ENCODE data around the gene TAF3.

The TAF3 gene

GRCh38 chr10:8044331-8044907 lies 226.1 kb downstream of the TAF3 start:
- DNase-seq (ENCODE audit: low read depth in 3 of 3, low spot score in 1 of 3): no peak

GRCh38 chr10:8044908-8045725 lies 226.8 kb downstream of the TAF3 start:
- DNase-seq (ENCODE audit: low read depth in 3 of 3, low spot score in 1 of 3): no peak

DNA sequence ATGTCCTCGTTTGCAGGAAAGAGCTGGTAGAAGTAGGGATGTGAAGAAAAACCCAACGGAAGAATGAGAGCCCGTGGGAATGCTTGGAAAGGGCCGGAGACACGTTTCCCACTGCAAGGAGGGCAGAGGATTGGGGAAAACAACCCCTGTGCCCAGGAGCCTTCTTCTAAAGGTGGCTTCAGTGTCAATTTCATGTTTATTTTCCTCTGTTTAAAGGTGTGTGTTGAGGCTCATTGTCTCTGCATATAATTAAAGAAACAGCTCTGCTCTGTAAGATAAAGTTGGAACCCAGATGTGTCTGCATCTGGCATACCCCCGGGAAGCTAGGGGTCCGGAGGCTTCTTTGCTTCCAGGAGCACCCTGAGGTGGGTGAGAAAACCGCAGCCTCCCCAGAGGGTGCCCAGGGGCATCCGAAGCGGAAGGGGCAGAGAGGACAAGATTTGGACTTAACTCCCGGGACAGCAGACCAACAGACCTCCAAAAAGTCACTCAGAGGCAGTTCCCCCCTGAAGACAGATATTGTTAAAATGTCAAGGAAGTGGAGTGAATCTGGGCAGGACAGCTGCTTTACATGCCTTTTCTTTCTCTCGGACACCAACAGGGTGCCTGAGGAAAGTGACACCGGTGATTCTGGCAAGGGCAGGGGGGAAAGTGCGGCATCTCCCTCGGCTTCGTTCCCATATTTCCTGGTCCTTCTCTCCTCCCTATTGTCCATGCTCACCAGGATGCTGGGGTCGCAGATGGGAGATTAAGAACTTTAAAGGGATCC lies 227.6 kb downstream of the TAF3 start:
- DNase-seq (ENCODE audit: low read depth in 3 of 3, low spot score in 1 of 3): no peak

DNA sequence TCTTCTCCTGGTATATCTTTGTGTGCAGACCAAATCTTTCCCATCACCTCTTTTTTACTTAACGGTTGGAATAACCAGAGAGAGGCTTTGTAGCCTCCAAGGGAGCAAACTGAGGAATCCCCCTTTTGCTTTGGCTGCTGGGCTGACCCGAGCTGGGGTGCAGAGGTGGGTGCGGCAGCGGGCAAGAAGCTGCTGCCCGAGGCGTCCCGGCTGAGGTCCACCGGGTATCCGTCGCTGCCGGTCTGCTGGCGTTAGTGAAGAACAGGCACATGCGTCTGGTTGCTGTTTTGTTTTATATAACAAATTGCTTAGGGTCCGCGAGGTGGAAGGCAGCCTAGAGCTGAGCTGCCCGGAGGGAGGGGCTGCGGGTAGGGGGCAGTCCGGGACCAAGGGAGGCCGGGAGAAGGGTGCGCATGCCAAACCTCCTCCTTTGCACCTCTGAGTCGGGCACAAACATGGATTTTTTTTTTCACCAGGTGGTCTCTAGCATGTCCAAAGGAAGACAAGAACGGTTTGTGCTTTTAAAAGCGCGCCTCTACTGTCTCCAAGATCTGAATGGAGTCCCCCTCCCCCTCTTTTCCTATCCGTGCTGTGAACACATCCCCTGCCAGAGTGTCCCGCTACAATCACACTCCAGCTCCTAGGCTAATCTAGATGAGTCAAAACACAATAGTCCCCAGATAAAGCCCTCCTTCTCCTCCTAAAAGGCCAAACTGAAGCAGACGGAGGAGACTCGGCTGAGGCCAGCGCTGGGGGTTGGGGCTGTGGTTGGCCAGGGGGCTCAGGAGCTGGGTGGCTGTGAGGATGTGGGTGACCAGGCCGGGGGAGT lies 229.4 kb downstream of the TAF3 start:
- no peak for DNase-seq (ENCODE audit: low read depth in 3 of 3, low spot score in 1 of 3)

DNA sequence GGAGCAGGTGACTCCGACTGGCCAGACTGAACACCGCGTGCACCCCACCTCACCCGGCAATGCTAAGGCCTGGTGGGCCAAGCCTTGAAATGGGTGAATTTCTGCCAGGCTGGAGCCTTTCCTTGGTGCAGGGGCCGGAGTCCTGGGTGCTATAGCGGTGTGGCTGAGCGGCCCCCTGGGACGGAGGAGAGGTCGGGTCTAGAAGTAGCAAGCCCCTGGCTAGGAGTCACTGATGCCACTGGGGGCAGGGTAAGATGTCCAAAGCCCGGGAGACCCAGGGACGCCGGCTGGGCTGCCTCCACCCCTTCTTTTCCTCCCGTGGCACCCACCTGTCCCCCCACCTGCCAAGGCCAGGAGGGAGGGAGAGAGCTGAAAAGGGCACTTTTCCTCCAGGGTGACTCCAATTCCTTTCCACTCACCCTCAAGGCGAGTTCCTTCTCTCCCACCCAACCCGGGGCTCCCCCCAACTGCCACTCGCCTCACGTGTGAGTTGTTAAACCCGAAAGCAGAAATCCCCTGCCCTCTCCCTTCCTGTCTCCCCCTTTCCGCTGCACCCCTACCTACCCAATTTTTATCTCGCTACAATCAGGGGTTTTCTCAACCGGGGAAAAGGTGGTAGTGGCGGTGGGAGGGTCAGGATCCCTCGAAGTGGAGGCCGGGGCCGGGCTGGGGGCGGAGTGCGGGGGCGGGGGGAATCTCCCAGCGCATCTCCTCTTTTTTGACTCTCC lies 230.1 kb downstream of the TAF3 start:
- DNase-seq (ENCODE audit: low read depth in 3 of 3, low spot score in 1 of 3): no peak

- no peak for DNase-seq (ENCODE audit: low read depth in 3 of 3, low spot score in 1 of 3)
These were observed 230.9 kb downstream of the TAF3 start for GRCh38 chr10:8049045-8049864.

DNA sequence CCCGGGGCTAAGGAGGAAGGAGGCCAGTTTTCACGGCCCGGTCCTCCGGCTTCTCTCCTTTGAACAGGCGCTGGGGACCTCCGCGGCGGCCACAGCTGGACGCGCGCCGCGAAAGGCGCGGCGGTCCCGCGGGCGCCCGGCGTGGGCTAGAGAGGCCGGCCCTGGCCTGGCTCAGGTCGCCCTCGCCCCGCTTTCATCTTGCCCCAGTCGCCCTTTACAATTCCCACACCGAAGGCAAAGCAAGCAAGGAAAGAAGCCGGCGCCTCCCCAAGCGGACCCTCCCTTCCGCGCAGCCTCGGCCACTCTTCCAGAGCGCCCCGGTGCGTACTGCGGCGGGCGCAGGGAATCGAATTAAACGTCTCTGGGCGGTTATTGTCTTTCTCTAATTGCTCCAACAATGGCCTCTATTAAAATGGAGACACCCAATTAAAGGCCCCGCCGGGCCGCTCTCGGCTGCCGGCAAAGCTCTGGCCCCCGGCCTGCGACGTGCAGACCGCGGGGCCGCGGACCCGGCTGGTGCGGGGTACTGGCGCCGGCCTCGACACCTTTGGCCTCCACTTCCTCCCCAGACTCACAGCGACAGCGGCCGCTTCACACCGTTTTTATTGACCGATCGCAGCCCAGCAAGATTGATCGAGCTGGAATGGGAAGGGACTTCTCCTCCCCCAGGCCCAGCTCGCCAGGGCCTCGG lies 231.7 kb downstream of the TAF3 start:
- DNase-seq (ENCODE audit: low read depth in 3 of 3, low spot score in 1 of 3): no peak

DNA sequence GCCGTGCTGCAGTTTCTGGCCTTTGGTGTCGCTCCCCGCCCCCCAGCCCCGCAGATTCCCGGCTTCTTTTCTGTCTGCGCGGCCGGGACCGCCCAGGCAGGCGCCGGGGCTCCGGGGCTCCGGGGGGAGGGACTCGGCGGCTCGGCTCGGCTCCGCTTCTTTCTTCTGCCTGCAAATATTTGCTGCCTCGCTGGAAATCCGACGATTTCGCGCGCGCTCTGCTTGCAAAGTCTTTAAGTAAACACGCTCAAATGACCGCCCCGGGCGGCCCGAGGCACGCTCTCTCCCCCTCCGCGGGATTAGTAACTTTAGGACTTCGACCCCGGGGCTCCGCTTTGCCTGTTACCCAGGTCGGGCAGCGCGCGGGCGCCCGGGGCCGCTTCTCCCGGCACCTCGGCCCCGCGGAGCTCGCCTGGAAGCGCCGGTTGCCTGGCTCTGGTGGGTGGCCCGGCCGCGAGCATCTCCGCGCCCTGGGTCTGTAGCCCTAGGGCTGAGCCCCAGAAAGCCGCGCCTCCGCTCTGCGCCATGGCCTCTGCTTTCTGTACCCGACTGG lies 232.3 kb downstream of the TAF3 start:
- DNase-seq (ENCODE audit: low read depth in 3 of 3, low spot score in 1 of 3): no peak

DNA sequence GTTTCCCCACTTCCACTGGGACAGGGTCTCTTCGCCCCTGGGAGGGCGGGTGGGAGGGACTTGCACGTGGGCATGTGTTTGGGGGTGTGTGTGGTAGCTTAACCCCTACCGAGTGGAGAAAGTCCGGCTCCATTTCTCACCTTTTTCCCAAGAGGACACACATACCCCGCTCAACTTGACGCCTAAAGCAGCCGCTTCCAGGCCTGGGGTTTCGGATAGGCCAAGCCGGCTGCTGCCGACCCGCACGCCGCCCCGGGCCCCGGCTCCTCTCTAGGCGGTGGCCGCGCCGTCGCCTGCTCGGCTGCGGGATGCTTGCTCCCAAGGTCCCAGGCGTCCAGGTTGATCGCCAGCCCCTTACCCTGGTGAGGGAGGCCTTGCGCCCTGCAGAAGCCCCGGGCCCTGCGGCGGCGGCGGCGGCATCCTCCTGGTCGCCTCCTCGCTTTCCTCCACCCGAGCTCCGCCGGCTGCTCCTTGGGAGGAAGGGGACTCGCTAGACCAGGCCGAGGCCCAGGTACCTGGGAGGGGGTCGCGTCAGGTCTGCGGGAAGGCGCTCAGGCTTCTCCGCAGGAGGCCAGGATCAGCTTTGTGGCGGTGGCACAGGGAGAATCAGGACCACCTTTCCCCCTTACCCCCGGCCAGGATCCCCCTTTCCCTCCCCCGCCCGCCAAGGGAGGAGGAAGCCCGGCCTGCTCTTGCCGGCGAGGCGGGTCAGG lies 233.0 kb downstream of the TAF3 start:
- DNase-seq (ENCODE audit: low read depth in 3 of 3, low spot score in 1 of 3): no peak

DNA sequence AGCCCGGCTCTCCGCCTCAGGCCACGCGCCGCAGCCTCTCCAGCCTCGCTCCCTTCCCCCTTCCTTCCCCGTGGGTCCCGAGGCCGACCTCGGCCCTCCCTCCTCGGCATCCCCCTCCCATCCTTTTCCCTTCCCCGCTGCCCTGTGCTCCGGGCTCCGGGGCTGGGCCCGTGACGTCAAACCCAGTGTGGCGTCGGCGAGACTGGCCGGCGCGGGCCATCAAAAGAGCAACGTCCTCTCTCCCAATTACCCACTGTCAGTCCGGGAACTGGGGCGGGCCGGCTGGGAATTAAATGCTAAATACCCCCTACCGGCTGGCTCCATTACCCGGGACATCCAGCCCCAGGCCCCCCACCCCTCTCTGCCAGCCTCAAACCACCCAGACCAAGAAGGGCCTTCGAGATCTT lies 233.5 kb downstream of the TAF3 start:
- DNase-seq (ENCODE audit: low read depth in 3 of 3, low spot score in 1 of 3): no peak

DNA sequence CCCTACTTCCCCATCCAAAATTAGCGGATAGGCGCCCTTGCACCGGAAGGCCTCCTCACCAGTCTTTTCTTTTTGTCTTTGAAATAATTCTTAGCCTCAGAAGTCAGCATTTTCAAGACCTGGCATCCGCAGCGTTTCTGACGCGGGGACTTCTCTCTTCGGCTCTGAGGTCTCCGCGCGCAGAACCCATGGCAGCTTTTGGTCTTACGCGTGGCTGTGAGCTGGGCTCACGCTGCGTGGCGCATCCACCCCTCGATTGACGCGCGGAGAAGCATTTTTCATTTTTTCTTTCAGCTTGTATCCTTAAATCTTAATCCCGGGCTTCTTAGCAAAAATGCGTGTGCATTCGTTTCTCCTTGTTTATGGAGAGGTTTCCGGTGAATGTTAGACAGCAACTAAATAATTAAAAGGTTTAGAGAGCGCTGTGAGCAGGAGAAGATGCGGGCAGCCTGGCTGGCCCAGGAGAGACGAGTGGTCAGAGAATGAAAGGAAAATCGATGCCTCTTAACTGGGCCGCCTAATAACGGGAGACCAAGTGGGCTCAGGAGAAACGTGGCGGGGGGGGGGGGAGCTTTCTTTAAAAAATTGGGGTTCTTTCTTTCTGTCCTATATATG lies 234.1 kb downstream of the TAF3 start:
- no peak for DNase-seq (ENCODE audit: low read depth in 3 of 3, low spot score in 1 of 3)

DNA sequence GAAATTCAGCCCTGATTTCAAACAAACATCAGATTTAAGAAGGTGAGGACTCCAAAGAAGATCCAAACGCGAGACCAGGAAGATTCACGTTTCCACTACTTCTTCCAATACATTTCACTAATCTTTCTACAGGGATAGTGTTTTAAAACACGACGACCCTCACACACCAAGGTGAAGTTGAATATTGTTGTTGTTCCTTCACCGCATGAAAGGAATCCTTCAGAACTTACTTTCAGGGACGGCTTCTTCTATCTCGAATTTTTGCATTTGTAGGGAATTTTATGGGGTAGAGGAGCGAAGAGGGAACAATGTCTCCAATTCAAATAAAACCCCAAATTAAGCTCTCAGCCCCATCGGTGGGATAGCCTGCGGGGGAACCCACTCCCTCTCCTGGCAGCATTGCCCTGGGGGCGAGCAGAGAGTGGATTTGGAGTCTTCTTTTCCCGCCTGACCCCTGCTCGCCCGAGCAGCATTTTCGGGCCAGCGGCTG lies 234.7 kb downstream of the TAF3 start:
- no peak for DNase-seq (ENCODE audit: low read depth in 3 of 3, low spot score in 1 of 3)

GRCh38 chr10:8053446-8054243 lies 235.3 kb downstream of the TAF3 start:
- DNase-seq (ENCODE audit: low read depth in 3 of 3, low spot score in 1 of 3): peak; percentile 84 to 99 (median 85)

DNA sequence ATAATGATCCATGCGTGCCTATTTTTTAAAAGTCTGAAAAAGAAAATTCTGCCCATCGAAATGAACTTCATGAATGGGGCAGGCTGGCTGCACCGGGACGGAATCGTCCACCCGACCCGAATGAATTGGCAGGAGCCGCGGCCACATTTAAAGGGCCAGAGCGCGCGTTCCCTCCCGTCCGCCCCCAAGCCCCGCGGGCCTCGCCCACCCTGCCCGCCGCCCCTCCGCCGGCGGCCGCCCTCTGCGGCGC lies 235.9 kb downstream of the TAF3 start:
- no peak for DNase-seq (ENCODE audit: low read depth in 3 of 3, low spot score in 1 of 3)

GRCh38 chr10:8054494-8055407 lies 236.4 kb downstream of the TAF3 start, which contains the start of gene GATA3:
GATA3 (plus strand) TSS chr10:8054688; CDS start chr10:8055656, 968 bp downstream.
- peak; percentile 53 to 69 (median 61) for DNase-seq (ENCODE audit: low read depth in 3 of 3, low spot score in 1 of 3)
